ENCODE measurements around the gene RUNX1.

- TF ChIP-seq DDIT3 (CRISPR knock-in tag; IDR thresholded peaks at IDR 0.05) = no peak
- TF ChIP-seq, protein P1, sequence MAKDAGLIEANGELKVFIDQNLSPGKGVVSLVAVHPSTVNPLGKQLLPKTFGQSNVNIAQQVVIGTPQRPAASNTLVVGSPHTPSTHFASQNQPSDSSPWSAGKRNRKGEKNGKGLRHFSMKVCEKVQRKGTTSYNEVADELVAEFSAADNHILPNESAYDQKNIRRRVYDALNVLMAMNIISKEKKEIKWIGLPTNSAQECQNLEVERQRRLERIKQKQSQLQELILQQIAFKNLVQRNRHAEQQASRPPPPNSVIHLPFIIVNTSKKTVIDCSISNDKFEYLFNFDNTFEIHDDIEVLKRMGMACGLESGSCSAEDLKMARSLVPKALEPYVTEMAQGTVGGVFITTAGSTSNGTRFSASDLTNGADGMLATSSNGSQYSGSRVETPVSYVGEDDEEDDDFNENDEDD (CRISPR knock-in tag; IDR thresholded peaks at IDR 0.05; ENCODE audit: borderline replicate concordance) = no peak
- TF ChIP-seq ZNF782 (CRISPR knock-in tag; IDR thresholded peaks at IDR 0.05; ENCODE audit: borderline replicate concordance) = no peak
- TF ChIP-seq BRCA1 (CRISPR knock-in tag; IDR thresholded peaks at IDR 0.05) = no peak
- TF ChIP-seq DNMT1 (CRISPR knock-in tag; IDR thresholded peaks at IDR 0.05) = no peak
Observed at GRCh38 chr21:34956416-34957316, 92.4 kb downstream of the RUNX1 start.

Measured in HepG2 (cell line).